Pancreas (tissue), 10 donors: Measurements from ENCODE around the gene NEO1. TPM values are rescaled to one million over a fixed set of nuclear protein-coding genes. Genes with fewer than 3 reads are reported as not detected.
A peak's percentile ranks its signal among the peaks of the same experiment; 100 is the strongest.

Experiments used
- ATAC-seq, 4 donors: fragments of 200-7000 bp; cut with Tn5 transposase; one replicate each; pipeline versions ENCODE4 v1.8.0 to v1.9.1; 2020; ENCODE audit warnings: mild to moderate bottlenecking in 4 of 4, moderate library complexity in 4 of 4
- DNase-seq, 6 donors: peaks; one replicate each; pipeline ENCODE4 v3.0.0-alpha.2; 2020
- FAIRE-seq: peaks from 2 replicates; lab custom pipeline; 2012; peaks lifted over from hg19 to GRCh38; lab: Jason Lieb, UNC
- H3K27ac ChIP-seq, 4 donors: fragments of 200-600 bp; sonication (generic); 1 replicate in 3 of 4; 2 replicates in 1 of 4; pipeline versions ENCODE4 v1.5.0 to v1.8.0; 2020
- H3K27me3 ChIP-seq, 4 donors: fragments of 200-600 bp; one replicate each; pipeline ENCODE4 v1.8.0; 2021
- H3K36me3 ChIP-seq, 3 donors: fragments of 200-600 bp; sonication (generic) in 1 of 3; one replicate each; pipeline versions ENCODE4 v1.5.0 to v1.8.0; 2020 to 2021
- H3K4me1 ChIP-seq, 3 donors: fragments of 200-600 bp; one replicate each; pipeline ENCODE4 v1.8.0; 2021
- H3K4me3 ChIP-seq, 4 donors: fragments of 200-600 bp; sonication (generic) in 2 of 4; one replicate each; pipeline versions ENCODE4 v1.5.0 to v1.8.0; 2020 to 2021
- H3K9me3 ChIP-seq, 4 donors: fragments of 200-600 bp; one replicate each; pipeline ENCODE4 v1.8.0; 2021
- CTCF ChIP-seq, 4 donors: fragments of 200-600 bp; sonication (generic) in 3 of 4; IDR thresholded peaks; one replicate each; pipeline versions ENCODE4 v1.5.0 to v1.8.0; 2021; ENCODE audit warnings: antibody characterized with exemption in 4 of 4
- WGBS, 2 donors: extraction: QIAGEN DNeasy Blood & Tissue Kit; methylation state at CpG; one replicate each; pipeline ENCODE4 v1.1.7; 2013; 5-methylcytosine and 5-hydroxymethylcytosine counted together
- intact Hi-C, 3 donors: fragments of 100-400 bp; cut with DNase I; formaldehyde crosslinking; loops; one replicate each; pipeline versions ENCODE4 v1.11.1 to v1.14.2; 2022
- polyA plus RNA-seq, 2 donors: library from polyadenylated mRNA; stranded (reverse); fragments of 200-250 nt; gene quantifications; one replicate each; pipeline ENCODE4 v1.2.3, GENCODE V29; 2013
- total RNA-seq, 6 donors: library from RNA; stranded (reverse); fragmentation: NEBNext Ultra II Directional in 4 of 6; extraction: Animal tissue kit (Norgen Biotek cat#: 25700) in 4 of 6; gene quantifications; one replicate each; pipeline versions ENCODE4 v1.2.1 to v1.2.4, GENCODE V29; 2021 to 2023
- donor health status: healthy with polysubstance abuse.
- donor health status: DM: no; HTN: no; CAD: no; lungs with moderate emphysema.
- donor health status: DM: no; HTN: no; CAD: no.
- donor health status: control.
- donor health status: control.
- donor health status: Bipolar disorder and iron deficiency.
- donor health status: DM: yes; HTN: yes; CAD: no.
- donor health status: DM: no; HTN: no; CAD: no.
- donor health status: DM: no; HTN: no; CAD: no.
- donor health status: DM: yes; HTN: yes; CAD: no.

Gene NEO1
- total and polyA plus RNA-seq, 8 donors = 7.1 to 30.7 (median 19.6) TPM

GRCh38 chr15:73028831-73029451, 23.3 kb upstream of the NEO1 start:
- Histone ChIP-seq H3K36me3 (no peaks in the 10 kb centered on the region), H3K27ac (no peak overlapping the region), H3K27me3 (no peaks in the 10 kb centered on the region), H3K9me3 (no peaks in the 10 kb centered on the region), H3K4me3 (no peak overlapping the region), H3K4me1 (peaks cover 0 to 6% (median 4%) of the 10 kb centered on the region in 3 donors)
- TF ChIP-seq CTCF (IDR thresholded peaks at IDR 0.05) = no peak
- intact Hi-C loops = no loop called here
- ATAC-seq (no peak), FAIRE-seq (no peak), DNase-seq (no peak)
- 55 to 71% methylated on average over 7 of the region's 7 CpGs for WGBS, 2 donors

GRCh38 chr15:73030122-73030679, 22.1 kb upstream of the NEO1 start:
- ATAC-seq (no peak), DNase-seq (no peak), FAIRE-seq (no peak)
- H3K4me1 ChIP-seq = peaks cover 0 to 12% (median 12%) of the 10 kb centered on the region in 3 donors
- no peaks in the 10 kb centered on the region for H3K27me3 ChIP-seq
- 88 to 92% methylated on average over 4 of the region's 4 CpGs for WGBS, 2 donors
- no peaks in the 10 kb centered on the region for H3K36me3 ChIP-seq
- intact Hi-C loops = no loop called here
- TF ChIP-seq CTCF (IDR thresholded peaks at IDR 0.05) = no peak
- H3K27ac ChIP-seq = no peak overlapping the region
- H3K4me3 ChIP-seq = no peak overlapping the region
- no peaks in the 10 kb centered on the region for H3K9me3 ChIP-seq

- FAIRE-seq (no peak), ATAC-seq (no peak), DNase-seq (no peak)
- H3K27ac ChIP-seq = no peak overlapping the region
- no peak overlapping the region for H3K4me3 ChIP-seq
- intact Hi-C loops = no loop called here
- 72 to 82% methylated on average over 2 of the region's 2 CpGs for WGBS, 2 donors
- no peaks in the 10 kb centered on the region for H3K36me3 ChIP-seq
- H3K27me3 ChIP-seq = no peaks in the 10 kb centered on the region
- no peak for TF ChIP-seq CTCF (IDR thresholded peaks at IDR 0.05)
- no peaks in the 10 kb centered on the region for H3K9me3 ChIP-seq
- H3K4me1 ChIP-seq = peaks cover 0 to 12% (median 12%) of the 10 kb centered on the region in 3 donors
Measured at GRCh38 chr15:73031648-73032047, 20.6 kb upstream of the NEO1 start.

GRCh38 chr15:73033611-73034010, 18.7 kb upstream of the NEO1 start:
- Histone ChIP-seq H3K9me3 (no peaks in the 10 kb centered on the region), H3K27ac (peak overlapping the region; percentile 47 to 61 (median 56)), H3K4me1 (peaks cover 0 to 12% (median 12%) of the 10 kb centered on the region in 3 donors), H3K27me3 (no peaks in the 10 kb centered on the region), H3K36me3 (no peaks in the 10 kb centered on the region), H3K4me3 (no peak overlapping the region)
- 77% methylated on average over 5 of the region's 5 CpGs for WGBS, 2 donors
- no peak for TF ChIP-seq CTCF (IDR thresholded peaks at IDR 0.05)
- ATAC-seq = peak in 3 of 4 donors; percentile 23 to 48 (median 33)
- no peak for DNase-seq
- intact Hi-C loops = no loop called here
- no peak for FAIRE-seq

- Histone ChIP-seq H3K36me3 (no peaks in the 10 kb centered on the region), H3K4me1 (peaks cover 0 to 12% (median 12%) of the 10 kb centered on the region in 3 donors), H3K4me3 (no peak overlapping the region), H3K27ac (peak overlapping the region; percentile 47 to 61 (median 56)), H3K9me3 (no peaks in the 10 kb centered on the region), H3K27me3 (no peaks in the 10 kb centered on the region)
- intact Hi-C loops = no loop called here
- peak in 3 of 6 donors; percentile 25 to 52 (median 37) for DNase-seq
- no peak for FAIRE-seq
- TF ChIP-seq CTCF (IDR thresholded peaks at IDR 0.05) = no peak
- WGBS, 2 donors = 27 to 35% methylated on average over 1 of the region's 1 CpG
- peak; percentile 92 to 97 (median 95) for ATAC-seq
Measured at GRCh38 chr15:73034221-73034620, 18.0 kb upstream of the NEO1 start.
